ENCODE results near the gene NTNG2.

The NTNG2 gene

DNA sequence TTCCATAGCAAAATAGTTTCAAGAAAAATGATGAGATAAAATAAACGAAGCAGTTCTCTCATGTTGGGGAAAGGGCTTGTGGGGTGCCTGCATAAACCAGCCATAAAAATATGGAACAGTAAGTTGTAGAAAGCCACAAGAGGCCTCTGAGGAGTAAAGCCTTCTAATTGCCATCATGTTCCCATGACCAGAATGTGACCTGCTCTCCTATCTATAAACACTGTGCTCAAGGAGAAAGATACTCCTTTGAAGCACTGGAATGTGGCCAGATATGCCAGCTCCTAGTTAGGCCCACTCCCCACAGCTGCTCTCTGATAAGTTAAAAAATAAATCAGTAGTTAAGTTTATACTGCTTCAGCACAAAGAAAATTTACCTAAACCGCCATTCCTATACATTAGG, 127.1 kb downstream of the NTNG2 start:
- Histone ChIP-seq H3K27me3 (ENCODE audit: control insufficient read depth, insufficient read depth, low read length) (no peaks in the 10 kb centered on the region), H3K36me3 (ENCODE audit: control insufficient read depth, insufficient read depth, low read length) (peaks cover 22% of the 10 kb centered on the region), H3K4me3 (ENCODE audit: low read depth, low read length) (no peak overlapping the region), H3K9ac (ENCODE audit: low read depth, low read length) (no peak overlapping the region), H3K4me1 (ENCODE audit: control insufficient read depth, insufficient read depth, low read length) (no peaks in the 10 kb centered on the region), H3K9me3 (ENCODE audit: control insufficient read depth, insufficient read depth, low read length) (no peaks in the 10 kb centered on the region)

DNA sequence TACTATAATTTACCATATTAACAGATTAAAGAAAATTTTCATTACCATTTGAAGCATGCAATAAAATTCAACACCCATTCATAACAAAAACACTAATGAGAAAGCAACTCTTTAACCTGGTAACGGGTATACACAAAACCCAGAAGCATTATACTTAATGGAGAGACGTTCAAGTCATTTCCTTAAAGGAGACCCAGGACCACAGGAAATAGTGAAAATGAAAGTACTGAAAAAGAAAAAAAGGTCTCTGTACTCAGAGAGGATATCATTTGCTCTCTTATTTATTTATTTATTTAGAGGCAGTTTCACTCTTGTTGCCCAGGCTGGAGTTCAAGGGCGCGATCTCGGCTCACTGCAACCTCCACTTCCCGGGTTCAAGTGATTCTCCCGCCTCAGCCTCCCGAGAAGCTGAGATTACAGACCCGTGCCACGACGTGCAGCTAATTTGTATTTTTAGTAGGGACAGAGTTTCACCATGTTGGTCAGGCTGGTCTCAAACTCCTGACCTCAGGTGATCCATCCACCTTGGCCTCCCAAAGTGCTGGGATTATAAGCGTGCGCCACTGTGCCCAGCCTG, 131.4 kb downstream of the NTNG2 start:
- H3K9me3 ChIP-seq (ENCODE audit: control insufficient read depth, insufficient read depth, low read length) = no peaks in the 10 kb centered on the region

More for the DNA sequence above, 131.4 kb downstream of the NTNG2 start:
- Histone ChIP-seq H3K4me1 (ENCODE audit: control insufficient read depth, insufficient read depth, low read length) (no peaks in the 10 kb centered on the region), H3K27me3 (ENCODE audit: control insufficient read depth, insufficient read depth, low read length) (no peaks in the 10 kb centered on the region), H3K4me3 (ENCODE audit: low read depth, low read length) (no peak overlapping the region), H3K36me3 (ENCODE audit: control insufficient read depth, insufficient read depth, low read length) (peaks cover 23% of the 10 kb centered on the region), H3K9ac (ENCODE audit: low read depth, low read length) (no peak overlapping the region)

Measured in iPS-15b (cell line).